Epithelial cell of esophagus (primary cell): Measurements from ENCODE around the gene ZP1.
"Not testable (repeated sequence)": the region's sequence is repeated elsewhere in the genome, so short reads cannot be mapped to it uniquely, and the experiment has no call there.

Experiments
- DNase-seq: peaks from one replicate; pipeline ENCODE4 v3.0.0; 2010; ENCODE audit warnings: low read depth
- H3K4me3 ChIP-seq: 2 replicates; pipeline ENCODE4 v1.5.1; 2011; ENCODE audit warnings: mild to moderate bottlenecking, low read length, control low read depth
- TF ChIP-seq, protein P1 (sequence below): IDR thresholded peaks from 2 replicates; pipeline ENCODE4 v1.5.1; 2011; ENCODE audit warnings: low read depth, mild to moderate bottlenecking, low read length, control low read depth, inconsistent platforms; ENCODE audit not compliant: insufficient read depth; ENCODE audit errors: missing control alignments

ZP1 gene

GRCh38 chr11:60866911-60867870 lies at the start of gene ZP1:
Gene ZP1 (plus strand): TSS chr11:60867542. CDS start chr11:60867562, 20 bp downstream.
- no peak within 1 kb of the TSS for H3K4me3 ChIP-seq
- TF ChIP-seq, protein P1, sequence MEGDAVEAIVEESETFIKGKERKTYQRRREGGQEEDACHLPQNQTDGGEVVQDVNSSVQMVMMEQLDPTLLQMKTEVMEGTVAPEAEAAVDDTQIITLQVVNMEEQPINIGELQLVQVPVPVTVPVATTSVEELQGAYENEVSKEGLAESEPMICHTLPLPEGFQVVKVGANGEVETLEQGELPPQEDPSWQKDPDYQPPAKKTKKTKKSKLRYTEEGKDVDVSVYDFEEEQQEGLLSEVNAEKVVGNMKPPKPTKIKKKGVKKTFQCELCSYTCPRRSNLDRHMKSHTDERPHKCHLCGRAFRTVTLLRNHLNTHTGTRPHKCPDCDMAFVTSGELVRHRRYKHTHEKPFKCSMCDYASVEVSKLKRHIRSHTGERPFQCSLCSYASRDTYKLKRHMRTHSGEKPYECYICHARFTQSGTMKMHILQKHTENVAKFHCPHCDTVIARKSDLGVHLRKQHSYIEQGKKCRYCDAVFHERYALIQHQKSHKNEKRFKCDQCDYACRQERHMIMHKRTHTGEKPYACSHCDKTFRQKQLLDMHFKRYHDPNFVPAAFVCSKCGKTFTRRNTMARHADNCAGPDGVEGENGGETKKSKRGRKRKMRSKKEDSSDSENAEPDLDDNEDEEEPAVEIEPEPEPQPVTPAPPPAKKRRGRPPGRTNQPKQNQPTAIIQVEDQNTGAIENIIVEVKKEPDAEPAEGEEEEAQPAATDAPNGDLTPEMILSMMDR, result no peak
- peak; percentile 29 for DNase-seq

DNA sequence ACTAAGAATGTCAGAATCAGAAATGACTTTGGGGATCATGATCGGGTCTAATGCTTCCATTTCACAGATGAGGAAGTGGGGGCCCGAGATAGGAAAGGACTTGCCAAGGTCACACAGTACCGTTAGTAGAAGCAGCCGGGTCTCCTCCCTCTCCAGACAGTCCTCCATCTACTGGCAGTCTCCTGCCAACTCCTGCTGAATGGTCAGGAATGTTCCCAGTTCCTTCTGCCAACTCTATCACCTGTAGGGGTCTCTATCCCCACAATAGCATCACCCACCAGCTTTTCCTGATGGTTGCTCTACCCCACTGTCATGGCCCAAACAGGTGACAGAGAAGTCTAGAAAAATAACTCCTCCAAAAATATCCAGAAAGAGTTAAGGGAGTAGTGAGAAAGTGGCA lies 49.3 kb upstream of the ZP1 start:
- H3K4me3 ChIP-seq, result no peak overlapping the region
- TF ChIP-seq, protein P1, result no peak
- DNase-seq, result no peak

- no peak overlapping the region for H3K4me3 ChIP-seq
- TF ChIP-seq, protein P1, result no peak
- no peak for DNase-seq
Observed at GRCh38 chr11:60821827-60822599, 45.3 kb upstream of the ZP1 start.

- not testable (repeated sequence) for DNase-seq, H3K4me3 ChIP-seq
Observed at GRCh38 chr11:60823745-60824306, 43.5 kb upstream of the ZP1 start.

DNA sequence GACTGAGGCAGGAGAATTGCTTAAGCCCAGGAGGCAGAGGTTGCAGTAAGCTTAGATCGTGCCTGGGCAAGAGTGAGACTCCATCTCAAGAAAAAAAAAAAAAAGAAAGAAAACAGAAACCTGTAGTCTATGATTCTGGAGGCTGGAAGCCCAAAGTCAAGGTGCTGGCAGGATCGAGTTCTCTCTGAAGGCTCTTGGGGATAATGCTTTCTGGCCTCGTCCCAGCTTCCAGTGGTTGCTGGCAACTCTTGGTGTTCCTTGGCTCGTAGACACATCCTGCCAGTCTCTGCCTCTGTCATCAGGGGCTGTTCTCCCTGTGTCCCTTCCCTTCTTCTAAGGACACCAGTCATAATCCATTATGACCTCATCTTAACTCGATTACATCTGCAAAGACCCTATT lies 42.2 kb upstream of the ZP1 start:
- DNase-seq, result no peak
- TF ChIP-seq, protein P1, result no peak
- no peak overlapping the region for H3K4me3 ChIP-seq

GRCh38 chr11:60825790-60826189 lies 41.6 kb upstream of the ZP1 start:
- no peak for DNase-seq
- TF ChIP-seq, protein P1, result no peak
- H3K4me3 ChIP-seq, result no peak overlapping the region
